HL-60 (cell line): Measurements from ENCODE around the gene PEX1.

Experiments used
- DNase-seq, 2 experiments: peaks; one replicate each; pipeline ENCODE4 v3.0.0-alpha.2; 2010 to 2020; ENCODE audit warnings: low read depth in 1 of 2, low spot score in 1 of 2
- H3K27ac ChIP-seq: fragments of 250-450 bp; sonication (Bioruptor Pico); replicated peaks from 2 replicates; pipeline ENCODE4 v1.5.1; 2020; ENCODE audit warnings: mild to moderate bottlenecking, moderate library complexity
- H3K27me3 ChIP-seq: fragments of 250-450 bp; sonication (Bioruptor Pico); 2 replicates; pipeline ENCODE4 v1.5.1; 2021; ENCODE audit warnings: mild to moderate bottlenecking, moderate library complexity; ENCODE audit not compliant: insufficient read depth, poor library complexity, severe bottlenecking
- H3K4me3 ChIP-seq: replicated peaks from 2 replicates; pipeline ENCODE4 v1.5.1; 2011; ENCODE audit warnings: mild to moderate bottlenecking, control low read depth, low read length; ENCODE audit not compliant: insufficient read depth
- CTCF ChIP-seq: IDR thresholded peaks from one replicate; pipeline ENCODE4 v1.5.1; 2011; ENCODE audit warnings: low read length, control low read depth, inconsistent platforms; ENCODE audit not compliant: insufficient read depth
- GABPA ChIP-seq: IDR thresholded peaks from 2 replicates; pipeline ENCODE4 v1.6.1; 2012; ENCODE audit warnings: low read depth
- POLR2AphosphoS5 ChIP-seq: IDR thresholded peaks from 2 replicates; pipeline ENCODE4 v1.6.1; 2012; ENCODE audit warnings: low read depth
- REST ChIP-seq: IDR thresholded peaks from 2 replicates; pipeline ENCODE4 v1.6.1; 2012; ENCODE audit warnings: low read depth; ENCODE audit not compliant: insufficient replicate concordance
- SPI1 ChIP-seq: IDR thresholded peaks from 2 replicates; pipeline ENCODE4 v1.6.1; 2012; ENCODE audit warnings: low read depth, mild to moderate bottlenecking, borderline replicate concordance

The PEX1 gene

GRCh38 chr7:92464515-92464914, 63.8 kb downstream of the PEX1 start:
- DNase-seq, result no peak
- TF ChIP-seq REST, result no peak
- Histone ChIP-seq H3K27ac (no peak overlapping the region), H3K27me3 (no peaks in the 10 kb centered on the region), H3K4me3 (no peak overlapping the region)

- TF ChIP-seq CTCF (no peak), POLR2AphosphoS5 (no peak), SPI1 (no peak), GABPA (no peak), REST (no peak)
- H3K27ac ChIP-seq, result no peak overlapping the region
- H3K4me3 ChIP-seq, result no peak overlapping the region
- H3K27me3 ChIP-seq, result no peaks in the 10 kb centered on the region
- no peak for DNase-seq
These were observed 65.8 kb downstream of the PEX1 start for GRCh38 chr7:92462560-92462959.

- H3K4me3 ChIP-seq, result no peak overlapping the region
- no peaks in the 10 kb centered on the region for H3K27me3 ChIP-seq
- TF ChIP-seq CTCF, result peak; percentile 70
- TF ChIP-seq POLR2AphosphoS5, result no peak
- H3K27ac ChIP-seq, result no peak overlapping the region
- peak in 1 of 2 experiments; percentile 53 for DNase-seq
These were observed 67.0 kb downstream of the PEX1 start for GRCh38 chr7:92461027-92462003.

GRCh38 chr7:92460510-92460909, 67.8 kb downstream of the PEX1 start:
- H3K27ac ChIP-seq, result no peak overlapping the region
- H3K4me3 ChIP-seq, result no peak overlapping the region
- TF ChIP-seq GABPA (no peak), SPI1 (no peak), REST (no peak), POLR2AphosphoS5 (no peak), CTCF (no peak)
- H3K27me3 ChIP-seq, result no peaks in the 10 kb centered on the region
- no peak for DNase-seq
